Left lung (tissue), 10 donors: ENCODE results near the gene FKBP7. TPM values are rescaled to one million over a fixed set of nuclear protein-coding genes. Genes with fewer than 3 reads are reported as not detected.

Source experiments
- ATAC-seq: fragments of 200-7000 bp; cut with Tn5 transposase; one replicate; pipeline ENCODE4 v1.9.1; 2020; ENCODE audit warnings: moderate library complexity
- DNase-seq, 4 donors: peaks; one replicate each; pipeline ENCODE4 v3.0.0-alpha.2; 2013 to 2020
- H3K27ac ChIP-seq, 2 donors: fragments of 200-600 bp; sonication (generic) in 1 of 2; one replicate each; pipeline versions ENCODE4 v1.5.0 to v1.8.0; 2020 to 2021
- H3K27me3 ChIP-seq, 2 donors: fragments of 200-600 bp; sonication (generic) in 1 of 2; one replicate each; pipeline versions ENCODE4 v1.5.0 to v1.8.0; 2020 to 2021
- H3K36me3 ChIP-seq, 2 donors: fragments of 200-600 bp; sonication (generic) in 1 of 2; one replicate each; pipeline versions ENCODE4 v1.5.0 to v1.8.0; 2020 to 2021
- H3K4me1 ChIP-seq, 2 donors: fragments of 200-600 bp; one replicate each; pipeline ENCODE4 v1.8.0; 2021
- H3K4me3 ChIP-seq, 2 donors: fragments of 200-600 bp; sonication (generic) in 1 of 2; one replicate each; pipeline versions ENCODE4 v1.5.0 to v1.8.0; 2020 to 2021; ENCODE audit warnings: mild to moderate bottlenecking in 1 of 2
- H3K9me3 ChIP-seq, 2 donors: fragments of 200-600 bp; sonication (generic) in 1 of 2; one replicate each; pipeline versions ENCODE4 v1.5.0 to v1.8.0; 2020 to 2021
- CTCF ChIP-seq, 2 donors: fragments of 200-600 bp; sonication (generic) in 1 of 2; IDR thresholded peaks; one replicate each; pipeline versions ENCODE4 v1.5.0 to v1.8.0; 2021; ENCODE audit warnings: antibody characterized with exemption in 2 of 2
- intact Hi-C, 2 donors: fragments of 100-400 bp; cut with DNase I; formaldehyde crosslinking; loops; one replicate each; pipeline versions ENCODE4 v1.11.2 to v1.14.2; 2022
- polyA plus RNA-seq, 6 donors: library from polyadenylated mRNA; unstranded; fragments of 120-200 nt; gene quantifications; one replicate each; pipeline ENCODE4 v1.2.1, GENCODE V29; 2013; ENCODE audit not compliant: insufficient read length in 6 of 6
- total RNA-seq, 2 donors: library from RNA; stranded (reverse); fragmentation: NEBNext Ultra II Directional; extraction: Animal tissue kit (Norgen Biotek cat#: 25700); gene quantifications; one replicate each; pipeline ENCODE4 v1.2.1, GENCODE V29; 2021
- donor health status: DM: no; HTN: yes; CAD: no.
- donor health status: DM: no; HTN: no; CAD: no.

The FKBP7 gene
- total and polyA plus RNA-seq, 8 donors = 12.9 to 73.6 (median 64.4) TPM

- intact Hi-C loops = no loop called here
- peak; percentile 22 for ATAC-seq
- DNase-seq = peak in 1 of 4 donors; percentile 1
Observed at GRCh38 chr2:178523596-178524134, 45.3 kb upstream of the FKBP7 start.

GRCh38 chr2:178522950-178523595 lies 44.7 kb upstream of the FKBP7 start:
- peaks cover 4 to 30% of the 10 kb centered on the region in 2 donors for H3K4me1 ChIP-seq
- TF ChIP-seq CTCF (IDR thresholded peaks at IDR 0.05) = peak; percentile 61 to 76
- no peaks in the 10 kb centered on the region for H3K9me3 ChIP-seq
- peak overlapping the region; percentile 46 to 71 for H3K4me3 ChIP-seq
- DNase-seq (peak; percentile 68 to 93 (median 90)), ATAC-seq (peak; percentile 98)
- H3K27me3 ChIP-seq = no peaks in the 10 kb centered on the region
- no peaks in the 10 kb centered on the region for H3K36me3 ChIP-seq
- intact Hi-C loops = no loop called here
- peak overlapping the region; percentile 61 to 87 for H3K27ac ChIP-seq

More at GRCh38 chr2:178523596-178524134, 45.3 kb upstream of the FKBP7 start:
- Histone ChIP-seq H3K9me3 (no peaks in the 10 kb centered on the region), H3K27ac (peak overlapping the region; percentile 61 to 87), H3K4me3 (peak overlapping the region; percentile 46 to 71), H3K4me1 (peaks cover 4 to 36% of the 10 kb centered on the region in 2 donors), H3K36me3 (no peaks in the 10 kb centered on the region), H3K27me3 (no peaks in the 10 kb centered on the region)
- TF ChIP-seq CTCF (IDR thresholded peaks at IDR 0.05) = no peak

GRCh38 chr2:178521304-178522150 lies 43.1 kb upstream of the FKBP7 start:
- H3K36me3 ChIP-seq = no peaks in the 10 kb centered on the region
- peaks cover 4 to 20% of the 10 kb centered on the region in 2 donors for H3K4me1 ChIP-seq
- H3K27ac ChIP-seq = no peak overlapping the region
- no peaks in the 10 kb centered on the region for H3K27me3 ChIP-seq
- no peak for TF ChIP-seq CTCF (IDR thresholded peaks at IDR 0.05)
- ATAC-seq = no peak
- no peak for DNase-seq
- intact Hi-C loops = no loop called here
- no peak overlapping the region for H3K4me3 ChIP-seq
- no peaks in the 10 kb centered on the region for H3K9me3 ChIP-seq

GRCh38 chr2:178517496-178517895 lies 39.1 kb upstream of the FKBP7 start:
- H3K4me1 ChIP-seq = no peaks in the 10 kb centered on the region
- no peak for TF ChIP-seq CTCF (IDR thresholded peaks at IDR 0.05)
- no peak for ATAC-seq
- no peak for DNase-seq
- no peaks in the 10 kb centered on the region for H3K9me3 ChIP-seq
- H3K27me3 ChIP-seq = no peaks in the 10 kb centered on the region
- intact Hi-C loops = no loop called here
- no peak overlapping the region for H3K27ac ChIP-seq
- no peak overlapping the region for H3K4me3 ChIP-seq
- H3K36me3 ChIP-seq = peaks cover 0 to 7% of the 10 kb centered on the region in 2 donors

- no peak for TF ChIP-seq CTCF (IDR thresholded peaks at IDR 0.05)
- Histone ChIP-seq H3K4me3 (no peak overlapping the region), H3K36me3 (peaks cover 0 to 24% of the 10 kb centered on the region in 2 donors), H3K9me3 (no peaks in the 10 kb centered on the region), H3K4me1 (no peaks in the 10 kb centered on the region), H3K27me3 (no peaks in the 10 kb centered on the region), H3K27ac (no peak overlapping the region)
- intact Hi-C loops = no loop called here
- no peak for DNase-seq
- no peak for ATAC-seq
Observed at GRCh38 chr2:178514664-178515063, 36.3 kb upstream of the FKBP7 start.
